Panc1 (cell line): Measurements from ENCODE around the gene P4HA3. TPM values are rescaled to one million over a fixed set of nuclear protein-coding genes. Genes with fewer than 3 reads are reported as not detected.

Source experiments
- ATAC-seq: fragments of 200-7000 bp; cut with Tn5 transposase; 2 replicates; pipeline ENCODE4 v1.9.1; 2020; ENCODE audit warnings: mild to moderate bottlenecking, moderate library complexity
- BruUV-seq: library from RNA; stranded (reverse); fragments of 400-500 nt; replicated peaks from 2 replicates; lab custom pipeline; 2021; lab: Mats Ljungman, UMichigan
- CTCF ChIA-PET: fragments of 300-600 bp; sonication (Branson Sonifier 250); formaldehyde crosslinking; loops from one replicate; lab custom pipeline; 2022; ENCODE audit warnings: antibody characterized with exemption; lab: Charles Lee
- POLR2A ChIA-PET: fragments of 300-600 bp; sonication (Branson Sonifier 250); formaldehyde crosslinking; loops from one replicate; lab custom pipeline; 2022; ENCODE audit warnings: antibody characterized with exemption; lab: Charles Lee
- DNase-seq: peaks from one replicate; pipeline ENCODE4 v3.0.0-alpha.2; 2010; ENCODE audit warnings: low read depth, low spot score
- H3K27ac ChIP-seq: 2 replicates; pipeline ENCODE4 v1.5.1; 2011; ENCODE audit warnings: mild to moderate bottlenecking, low read length, inconsistent platforms
- H3K27me3 ChIP-seq: fragments of 200-500 bp; sonication (Bioruptor generic); 2 replicates; pipeline ENCODE4 v1.6.0; 2014; ENCODE audit warnings: low read length, inconsistent platforms; ENCODE audit not compliant: control insufficient read depth, insufficient read depth
- H3K36me3 ChIP-seq: fragments of 200-500 bp; sonication (Bioruptor generic); 2 replicates; pipeline ENCODE4 v1.5.1; 2014; ENCODE audit warnings: inconsistent platforms, mild to moderate bottlenecking, low read length, moderate library complexity; ENCODE audit not compliant: control insufficient read depth, insufficient read depth
- H3K4me1 ChIP-seq: 2 replicates; pipeline ENCODE4 v1.5.1; 2011; ENCODE audit warnings: inconsistent platforms, mild to moderate bottlenecking, low read length, moderate library complexity; ENCODE audit not compliant: control insufficient read depth, insufficient read depth
- H3K4me3 ChIP-seq, 2 experiments: 2 replicates each; pipeline ENCODE4 v1.5.1; 2011 to 2012; ENCODE audit warnings: low read depth in 2 of 2, low read length in 2 of 2, mild to moderate bottlenecking in 2 of 2, inconsistent platforms in 1 of 2, moderate library complexity in 1 of 2
- H3K9me3 ChIP-seq: fragments of 200-500 bp; sonication (Bioruptor generic); 2 replicates; pipeline ENCODE4 v1.5.1; 2014; ENCODE audit warnings: low read depth, mild to moderate bottlenecking, inconsistent platforms, low read length, moderate library complexity; ENCODE audit not compliant: control insufficient read depth, insufficient read depth
- CTCF ChIP-seq: fragments of 450-650 bp; IDR thresholded peaks from 2 replicates; pipeline ENCODE4 v1.5.1; 2017; ENCODE audit warnings: mild to moderate bottlenecking
- POLR2AphosphoS5 ChIP-seq: IDR thresholded peaks from 2 replicates; pipeline ENCODE4 v1.6.1; 2012; ENCODE audit warnings: mild to moderate bottlenecking, low read depth, low read length, moderate library complexity
- REST ChIP-seq, 2 experiments: IDR thresholded peaks; 2 replicates each; pipeline ENCODE4 v1.6.1; 2011 to 2012; ENCODE audit warnings: low read depth in 2 of 2, control low read depth in 1 of 2, low read length in 1 of 2, mild to moderate bottlenecking in 1 of 2, moderate library complexity in 1 of 2; ENCODE audit not compliant: insufficient read depth in 1 of 2
- SIN3A ChIP-seq: IDR thresholded peaks from 2 replicates; pipeline ENCODE4 v1.6.1; 2012; ENCODE audit warnings: low read depth, mild to moderate bottlenecking, low read length, moderate library complexity, borderline replicate concordance; ENCODE audit not compliant: insufficient read depth
- TCF7L2 ChIP-seq: IDR thresholded peaks from 2 replicates; pipeline ENCODE4 v1.6.1; 2011; ENCODE audit warnings: mild to moderate bottlenecking, low read depth, low read length, inconsistent platforms
- in situ Hi-C: cut with HindIII; loops from 2 replicates; pipeline ENCODE4 v1.10.0; 2016; ENCODE audit warnings: low sequenced_read_pairs, low pct_unique_long_range_greater_than_20kb
- intact Hi-C: fragments of 100-400 bp; cut with micrococcal nuclease; formaldehyde crosslinking; loops from one replicate; pipeline ENCODE4 v1.10.0; 2022; ENCODE audit not compliant: unreplicated experiment
- total RNA-seq: library from RNA; stranded (reverse); gene quantifications from one replicate; pipeline ENCODE4 v1.2.1, GENCODE V29; 2021; ENCODE audit not compliant: unreplicated experiment

P4HA3 gene
- total RNA-seq, 1 experiment from 2014 or later = 1.3 TPM

- DNase-seq = no peak
These were observed 33.3 kb downstream of the P4HA3 start for GRCh38 chr11:74278103-74278502.

GRCh38 chr11:74276581-74276980, 34.9 kb downstream of the P4HA3 start:
- Histone ChIP-seq H3K4me1 (peaks cover 3% of the 10 kb centered on the region; the same call in 1 of the 2 replicates), H3K27ac (no peak overlapping the region), H3K9me3 (no peaks in the 10 kb centered on the region), H3K4me3 (no peak overlapping the region), H3K36me3 (no peaks in the 10 kb centered on the region), H3K27me3 (no peaks in the 10 kb centered on the region; the same call in 1 of the 2 replicates)
- ATAC-seq (no peak), DNase-seq (no peak)
- ChIA-PET POLR2A (no interaction called here), CTCF (no interaction called here)
- in situ Hi-C loops = no loop called here
- no TSS peak for BruUV-seq
- no peak for TF ChIP-seq SIN3A
- TF ChIP-seq REST (IDR thresholded peaks at IDR 0.05; ENCODE audit: insufficient read depth in 1 of 2, low read depth in 2 of 2, low read length in 1 of 2) = no peak
- no peak for TF ChIP-seq POLR2AphosphoS5
- no peak for TF ChIP-seq TCF7L2
- no peak for TF ChIP-seq CTCF
- intact Hi-C loops = no loop called here

More at GRCh38 chr11:74278103-74278502, 33.3 kb downstream of the P4HA3 start:
- in situ Hi-C loops (no loop called here), intact Hi-C loops (no loop called here)
- ATAC-seq = no peak
- Histone ChIP-seq H3K9me3 (no peaks in the 10 kb centered on the region), H3K4me3 (no peak overlapping the region), H3K27me3 (no peaks in the 10 kb centered on the region; the same call in 1 of the 2 replicates), H3K36me3 (no peaks in the 10 kb centered on the region), H3K4me1 (peaks cover 3% of the 10 kb centered on the region; the same call in 1 of the 2 replicates), H3K27ac (no peak overlapping the region)
- ChIA-PET POLR2A (no interaction called here), CTCF (no interaction called here)
- no peak for TF ChIP-seq POLR2AphosphoS5
- TF ChIP-seq CTCF = no peak
- no peak for TF ChIP-seq REST (IDR thresholded peaks at IDR 0.05; ENCODE audit: insufficient read depth in 1 of 2, low read depth in 2 of 2, low read length in 1 of 2)
- TF ChIP-seq TCF7L2 = no peak
- BruUV-seq = no TSS peak
